Mucosa of descending colon (tissue), 3 donors: ENCODE data around the gene KLF18. TPM values are rescaled to one million over a fixed set of nuclear protein-coding genes. Genes with fewer than 3 reads are reported as not detected.
"Not testable (repeated sequence)": the region's sequence is repeated elsewhere in the genome, so short reads cannot be mapped to it uniquely, and the experiment has no call there.

Experiments
- ATAC-seq: fragments of 200-7000 bp; cut with Tn5 transposase; one replicate; pipeline ENCODE4 v1.9.1; 2020; ENCODE audit warnings: mild to moderate bottlenecking, moderate library complexity
- DNase-seq, 3 donors: peaks; one replicate each; pipeline ENCODE4 v3.0.0-alpha.2; 2020
- H3K36me3 ChIP-seq: fragments of 200-600 bp; one replicate; pipeline ENCODE4 v1.8.0; 2021; ENCODE audit warnings: low read depth, mild to moderate bottlenecking
- H3K4me1 ChIP-seq: fragments of 200-600 bp; one replicate; pipeline ENCODE4 v1.8.0; 2021; ENCODE audit warnings: low read depth, mild to moderate bottlenecking
- H3K4me3 ChIP-seq: fragments of 200-600 bp; one replicate; pipeline ENCODE4 v1.8.0; 2021; ENCODE audit warnings: mild to moderate bottlenecking
- H3K9me3 ChIP-seq: fragments of 200-600 bp; one replicate; pipeline ENCODE4 v1.8.0; 2021; ENCODE audit warnings: mild to moderate bottlenecking
- CTCF ChIP-seq: fragments of 200-600 bp; IDR thresholded peaks from one replicate; pipeline ENCODE4 v1.8.0; 2022; ENCODE audit warnings: antibody characterized with exemption, mild to moderate bottlenecking
- intact Hi-C, 2 donors: fragments of 100-400 bp; cut with DNase I in 1 of 2; cut with micrococcal nuclease in 1 of 2; formaldehyde crosslinking; loops; one replicate each; pipeline versions ENCODE4 v1.11.0 to v1.11.1; 2022; cut with DNase I, micrococcal nuclease
- total RNA-seq, 3 donors: library from RNA; stranded (reverse); fragmentation: NEBNext Ultra II Directional in 2 of 3; extraction: Animal tissue kit (Norgen Biotek cat#: 25700) in 2 of 3; gene quantifications; one replicate each; pipeline versions ENCODE4 v1.2.1 to v1.2.4, GENCODE V29; 2021 to 2023
- donor health status: DM: no; HTN: no; CAD: no; lungs with moderate emphysema.
- donor health status: DM: no; HTN: no; CAD: no.
- donor health status: DM: no; HTN: yes; CAD: no.

KLF18 gene
- total RNA-seq, 3 donors from 2014 or later: not detected

- H3K4me1 ChIP-seq: no peaks in the 10 kb centered on the region
- intact Hi-C loops: no loop called here
These were observed 22.7 kb downstream of the KLF18 start, which contains the start of gene KLF17 for GRCh38 chr1:44118682-44119081. TSS of gene KLF17 (plus strand) at chr1:44118821. CDS start at chr1:44118908, 87 bp downstream.

GRCh38 chr1:44117272-44117671 lies 24.2 kb downstream of the KLF18 start:
- intact Hi-C loops, ATAC-seq, H3K4me3 ChIP-seq: not testable (repeated sequence)

More at GRCh38 chr1:44118682-44119081, 22.7 kb downstream of the KLF18 start, which contains the start of gene KLF17:
- ATAC-seq: no peak
- DNase-seq: no peak
- no peaks in the 10 kb centered on the region for H3K36me3 ChIP-seq
- H3K4me3 ChIP-seq: no peak within 1 kb of the TSS
- TF ChIP-seq CTCF: no peak
- H3K9me3 ChIP-seq: no peaks in the 10 kb centered on the region

DNA sequence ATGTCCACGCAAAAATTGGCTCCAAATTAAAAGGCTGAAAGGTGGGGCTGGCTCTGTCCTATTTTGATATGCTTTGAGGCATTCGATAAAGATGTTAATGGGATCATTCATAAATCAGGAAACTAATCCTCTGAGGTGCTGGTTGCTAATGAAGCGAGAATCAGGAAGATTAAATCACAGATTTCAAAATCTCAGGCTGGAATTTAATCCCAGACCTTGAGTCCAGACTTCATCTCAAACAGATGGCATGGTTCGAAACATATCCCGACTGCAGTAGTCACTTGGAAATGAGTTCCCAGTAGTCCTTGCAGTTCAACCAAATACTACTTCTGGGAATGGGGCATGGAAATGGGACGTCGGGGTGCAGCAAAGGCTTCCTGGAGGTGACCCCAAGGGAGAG lies 27.3 kb downstream of the KLF18 start:
- no peaks in the 10 kb centered on the region for H3K9me3 ChIP-seq
- ATAC-seq (no peak), DNase-seq (no peak)
- H3K4me1 ChIP-seq: no peaks in the 10 kb centered on the region
- H3K36me3 ChIP-seq: no peaks in the 10 kb centered on the region
- no peak overlapping the region for H3K4me3 ChIP-seq
- no peak for TF ChIP-seq CTCF
- intact Hi-C loops: no loop called here

More at GRCh38 chr1:44117272-44117671, 24.2 kb downstream of the KLF18 start:
- not testable (repeated sequence) for DNase-seq, H3K36me3 ChIP-seq, H3K9me3 ChIP-seq, H3K4me1 ChIP-seq

DNA sequence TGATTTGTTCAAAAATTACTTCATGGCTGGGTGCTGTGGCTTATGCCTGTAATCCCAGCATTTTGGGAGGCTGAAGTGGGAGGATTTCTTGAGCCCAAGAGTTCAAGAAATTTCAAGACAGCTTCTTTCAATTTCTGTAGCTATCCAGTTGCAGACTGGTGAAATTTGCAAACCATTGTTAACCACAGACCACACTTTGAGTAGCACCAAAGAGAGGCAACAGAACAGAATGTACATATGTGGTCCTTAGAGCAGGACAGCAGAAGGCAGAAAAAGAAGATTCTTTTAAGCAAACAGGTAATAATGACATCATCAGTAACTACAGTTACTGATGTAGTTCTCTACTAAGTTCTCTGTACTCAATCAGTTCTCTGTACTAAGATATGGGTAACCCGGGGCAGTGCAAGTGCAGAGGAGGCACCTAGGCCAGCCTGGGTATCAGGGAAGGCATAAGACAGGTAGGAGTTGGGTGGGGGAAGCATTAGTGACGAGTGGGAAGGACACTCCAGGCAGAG lies 28.3 kb downstream of the KLF18 start:
- ATAC-seq: no peak
- Histone ChIP-seq H3K4me1 (no peaks in the 10 kb centered on the region), H3K36me3 (no peaks in the 10 kb centered on the region), H3K4me3 (no peak overlapping the region), H3K9me3 (no peaks in the 10 kb centered on the region)
- TF ChIP-seq CTCF: no peak
- DNase-seq: no peak
- intact Hi-C loops: no loop called here

GRCh38 chr1:44112486-44112885 lies 28.9 kb downstream of the KLF18 start:
- no peak for DNase-seq
- H3K9me3 ChIP-seq: no peaks in the 10 kb centered on the region
- no peak overlapping the region for H3K4me3 ChIP-seq
- intact Hi-C loops: no loop called here
- H3K4me1 ChIP-seq: no peaks in the 10 kb centered on the region
- H3K36me3 ChIP-seq: no peaks in the 10 kb centered on the region
- no peak for TF ChIP-seq CTCF
- ATAC-seq: no peak

- Histone ChIP-seq H3K4me1 (no peaks in the 10 kb centered on the region), H3K9me3 (no peaks in the 10 kb centered on the region), H3K4me3 (no peak overlapping the region), H3K36me3 (no peaks in the 10 kb centered on the region)
- TF ChIP-seq CTCF: no peak
- DNase-seq (no peak), ATAC-seq (no peak)
- intact Hi-C loops: no loop called here
These were observed 29.6 kb downstream of the KLF18 start for GRCh38 chr1:44111861-44112260.
